NK-92 (cell line): ENCODE results near the gene MAN1A2.
"Not testable (repeated sequence)": the region's sequence is repeated elsewhere in the genome, so short reads cannot be mapped to it uniquely, and the experiment has no call there.

Experiments
- DNase-seq: peaks from one replicate; lab custom pipeline; 2025; ENCODE audit not compliant: unreplicated experiment; lab: John Stamatoyannopoulos, UW

MAN1A2 gene

GRCh38 chr1:117367046-117368025 is at the start of gene MAN1A2:
TSS of gene MAN1A2 (plus strand) at chr1:117367449. CDS start at chr1:117368184, 735 bp downstream.
- no peak for DNase-seq

- no peak for DNase-seq
These were observed 49.2 kb upstream of the MAN1A2 start for GRCh38 chr1:117318011-117318410.

GRCh38 chr1:117318426-117318825 is 48.8 kb upstream of the MAN1A2 start:
- no peak for DNase-seq

- DNase-seq: no peak
These were observed 46.7 kb upstream of the MAN1A2 start for GRCh38 chr1:117320515-117320914.

- no peak for DNase-seq
These were observed 45.3 kb upstream of the MAN1A2 start for GRCh38 chr1:117321680-117322609.

GRCh38 chr1:117324357-117324756 is 42.9 kb upstream of the MAN1A2 start:
- DNase-seq: no peak

- DNase-seq: not testable (repeated sequence)
These were observed 41.2 kb upstream of the MAN1A2 start for GRCh38 chr1:117326035-117326434.

GRCh38 chr1:117327011-117327410 is 40.2 kb upstream of the MAN1A2 start:
- DNase-seq: no peak

- no peak for DNase-seq
These were observed 31.7 kb upstream of the MAN1A2 start for GRCh38 chr1:117335376-117336086.

GRCh38 chr1:117336088-117336817 is 31.0 kb upstream of the MAN1A2 start:
- DNase-seq: no peak

GRCh38 chr1:117339866-117340700 is 27.2 kb upstream of the MAN1A2 start:
- DNase-seq: no peak

GRCh38 chr1:117341123-117341522 is 26.1 kb upstream of the MAN1A2 start:
- DNase-seq: no peak

- DNase-seq: no peak
These were observed 24.9 kb upstream of the MAN1A2 start for GRCh38 chr1:117342397-117342796.

- no peak for DNase-seq
These were observed 20.9 kb upstream of the MAN1A2 start for GRCh38 chr1:117346206-117346928.

- DNase-seq: no peak
These were observed 19.3 kb upstream of the MAN1A2 start for GRCh38 chr1:117347907-117348306.

- not testable (repeated sequence) for DNase-seq
These were observed 14.6 kb upstream of the MAN1A2 start for GRCh38 chr1:117352695-117353094.

- not testable (repeated sequence) for DNase-seq
These were observed 9.2 kb upstream of the MAN1A2 start for GRCh38 chr1:117357833-117358603.

- DNase-seq: not testable (repeated sequence)
These were observed 8.7 kb upstream of the MAN1A2 start for GRCh38 chr1:117358604-117358887.
